Endometrial microvascular endothelial cells (primary cell): ENCODE results near the gene FAM219A. TPM values are rescaled to one million over a fixed set of nuclear protein-coding genes. Genes with fewer than 3 reads are reported as not detected.

Experiments
- in situ Hi-C: cut with HindIII; loops from 2 replicates; pipeline ENCODE4 v1.10.0; 2017; ENCODE audit warnings: low sequenced_read_pairs, low pct_unique_long_range_greater_than_20kb; ENCODE audit errors: inconsistent ontology term
- total RNA-seq: library from RNA; depleted of rRNA; stranded (reverse); fragments of >200 nt; gene quantifications from one replicate; pipeline ENCODE4 v1.2.3, GENCODE V29; 2015; ENCODE audit errors: inconsistent ontology term

FAM219A gene
- total RNA-seq, 1 donor from 2014 or later, result 22.7 TPM

DNA sequence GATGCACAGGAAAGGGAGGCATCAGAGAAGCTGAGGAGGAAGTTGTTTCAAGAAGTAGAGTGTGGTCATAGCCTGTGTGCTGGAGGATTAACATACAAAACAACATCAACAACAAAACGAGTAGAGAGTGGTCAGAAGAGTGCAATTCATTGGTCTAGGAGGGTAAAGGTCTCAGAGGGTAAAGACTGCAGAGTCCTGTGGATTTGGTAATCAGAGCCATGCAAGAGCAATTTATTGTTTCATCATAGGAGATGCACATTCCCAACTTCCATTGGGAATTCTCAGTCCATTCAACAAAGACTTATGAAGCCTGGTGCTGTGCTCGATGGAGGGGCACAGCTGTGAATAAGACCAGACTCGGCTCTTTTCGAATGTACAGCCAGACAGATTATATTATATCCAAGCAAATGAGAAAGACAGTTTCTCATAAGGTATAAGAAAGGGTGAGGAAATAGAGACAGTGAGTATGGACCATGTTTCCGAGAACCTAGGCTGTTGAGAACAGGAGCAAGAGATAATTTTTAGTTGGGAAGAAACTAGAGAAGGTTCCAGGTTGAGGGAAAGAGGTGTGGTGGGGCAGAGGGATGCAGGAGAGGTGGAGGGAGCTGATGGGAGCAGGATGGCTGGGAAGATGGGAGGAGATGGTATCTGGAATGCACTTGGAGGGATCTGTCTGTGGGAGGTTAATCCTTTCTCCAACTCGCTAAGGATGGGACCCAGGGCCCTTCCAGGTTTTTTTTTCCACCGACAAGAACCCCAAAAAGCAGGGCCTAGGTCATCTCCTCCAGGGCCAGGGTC lies 73.8 kb downstream of the FAM219A start:
- in situ Hi-C loops, result no loop called here

DNA sequence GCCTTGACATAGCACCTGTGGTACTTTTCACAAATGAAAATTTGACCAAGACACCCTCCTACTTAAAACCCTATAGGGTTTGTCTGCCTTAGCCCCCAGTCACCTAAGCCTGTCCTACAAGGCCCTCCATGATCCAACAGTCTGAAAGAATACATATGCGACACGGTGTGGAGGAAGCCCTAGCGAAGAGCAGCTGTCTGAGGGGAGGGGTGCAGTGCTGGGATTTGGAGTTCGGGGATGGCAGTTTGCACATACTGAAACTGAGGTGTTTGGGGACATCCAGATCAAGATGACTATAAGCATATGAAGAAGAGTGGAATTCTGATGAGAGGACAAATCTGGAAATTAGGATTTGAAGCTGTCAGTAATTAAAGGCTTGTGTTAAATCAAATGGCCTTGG lies 74.5 kb downstream of the FAM219A start:
- in situ Hi-C loops, result no loop called here

DNA sequence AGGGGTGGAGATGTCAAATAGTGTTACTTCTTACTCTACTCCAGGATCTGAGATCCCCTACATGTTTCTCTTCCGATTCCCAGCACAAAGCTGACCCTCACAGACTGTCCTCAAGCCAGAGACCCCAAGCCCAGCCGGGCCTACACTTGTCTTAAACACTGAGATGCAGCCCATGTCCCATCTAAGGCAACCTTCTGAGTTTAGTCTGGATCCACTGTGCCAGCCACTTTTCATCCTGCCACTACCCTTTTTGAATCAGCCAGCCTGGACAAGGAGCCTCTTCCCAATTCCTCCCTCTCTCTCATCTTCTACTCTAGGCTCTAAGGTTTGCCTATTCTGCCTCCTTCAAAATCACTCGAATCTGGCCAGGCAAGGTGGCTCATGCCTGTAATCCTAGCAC lies 75.5 kb downstream of the FAM219A start:
- in situ Hi-C loops, result no loop called here

DNA sequence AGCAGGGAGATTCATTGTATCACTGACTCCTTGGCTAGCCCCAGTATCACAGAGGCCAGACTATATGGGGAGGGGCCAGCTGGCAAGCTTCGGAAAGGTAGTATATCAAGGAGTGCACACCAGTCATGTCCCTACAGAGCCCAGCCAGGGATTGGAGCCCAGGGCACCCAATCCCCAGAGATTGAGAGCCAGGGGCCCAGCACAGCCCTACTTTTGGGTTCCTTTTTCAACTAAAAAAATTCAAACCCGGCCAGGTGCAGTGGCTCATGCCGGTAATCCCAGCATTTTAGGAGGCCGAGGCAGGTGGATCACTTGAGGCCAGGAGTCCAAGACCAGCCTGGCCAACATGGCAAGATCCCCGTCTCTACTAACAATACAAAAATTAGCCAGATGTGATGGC lies 76.3 kb downstream of the FAM219A start:
- in situ Hi-C loops, result no loop called here

DNA sequence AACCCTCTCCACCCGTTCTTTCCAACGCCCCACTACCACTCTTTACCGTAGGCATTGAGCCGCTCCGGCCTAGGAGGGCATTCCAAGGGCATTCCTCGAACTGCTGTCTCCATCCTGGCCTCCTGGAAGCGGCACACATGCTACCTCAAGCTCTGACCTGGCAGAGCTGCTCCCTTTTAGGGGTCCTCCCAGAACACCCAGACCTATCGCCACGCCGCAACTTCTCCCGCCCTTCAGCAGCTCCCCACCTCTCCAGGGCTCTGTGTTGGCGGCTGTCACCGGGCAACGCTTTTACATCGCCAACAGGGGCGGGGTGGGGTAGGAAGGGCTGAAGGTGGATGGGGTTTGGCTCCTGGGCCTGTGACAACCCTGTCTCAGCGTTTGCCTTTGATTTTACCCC lies 77.0 kb downstream of the FAM219A start:
- in situ Hi-C loops, result no loop called here

DNA sequence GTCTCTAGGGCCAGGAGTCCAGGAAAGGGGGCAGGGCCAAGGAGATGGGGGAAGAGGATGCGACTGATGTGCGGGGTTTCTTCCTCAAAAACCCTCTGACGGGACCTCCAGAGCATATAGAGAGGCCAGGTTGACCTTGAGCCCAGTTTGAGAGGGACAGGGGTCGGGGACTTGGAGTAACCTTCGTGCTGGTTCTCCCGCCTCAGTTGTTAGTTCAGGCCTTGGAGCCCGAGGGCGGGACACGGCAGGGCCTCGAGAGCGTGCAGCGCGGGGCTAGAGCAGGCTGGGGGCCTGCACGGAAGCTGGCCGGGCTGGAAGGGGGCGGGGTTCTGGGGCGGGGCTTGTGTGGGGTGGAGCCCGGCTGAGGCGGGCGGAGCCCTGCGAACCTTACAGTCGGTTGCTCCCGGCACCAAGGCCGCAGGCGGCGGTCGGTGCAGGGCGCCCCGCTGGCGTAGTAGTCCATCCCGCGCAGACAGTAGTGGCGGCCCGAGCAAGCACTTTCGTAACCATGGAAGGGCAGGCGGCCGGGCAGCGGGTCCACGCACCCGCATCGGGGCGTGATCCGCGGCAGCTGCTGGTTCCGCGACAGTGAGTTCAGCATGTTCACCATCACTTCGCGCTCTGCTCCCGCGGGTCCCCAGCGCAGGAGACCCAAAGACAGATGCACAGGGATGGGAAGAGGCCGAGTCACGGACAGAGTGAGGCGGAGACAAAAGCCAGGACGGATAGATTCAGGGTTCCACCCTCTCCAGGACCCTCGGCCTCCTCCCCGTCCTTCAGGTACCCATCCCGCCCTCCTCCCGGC lies 77.7 kb downstream of the FAM219A start:
- in situ Hi-C loops, result no loop called here

DNA sequence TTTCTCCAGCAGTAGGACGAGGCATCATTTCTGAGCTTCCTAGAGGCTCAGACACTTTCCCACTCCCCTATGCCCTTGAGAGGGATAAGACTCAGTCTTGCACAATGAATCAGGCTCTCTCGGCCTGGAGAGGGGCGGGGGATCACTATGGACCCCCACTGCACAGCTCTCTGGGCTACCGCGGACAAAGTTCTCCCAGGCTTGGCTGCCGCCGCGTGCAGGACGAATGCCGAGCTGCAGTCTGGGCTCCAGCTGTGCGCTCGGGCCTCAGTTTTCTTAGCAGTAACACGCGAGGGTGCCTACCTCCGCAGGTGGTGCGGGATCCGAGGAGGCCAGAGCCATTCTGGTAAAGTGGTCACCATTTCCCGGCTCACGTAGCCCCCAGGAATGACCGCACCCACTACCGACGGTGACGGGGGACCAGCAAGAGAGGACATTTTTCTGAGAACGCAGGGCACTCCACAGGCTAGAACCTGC lies 78.3 kb downstream of the FAM219A start:
- in situ Hi-C loops, result no loop called here

DNA sequence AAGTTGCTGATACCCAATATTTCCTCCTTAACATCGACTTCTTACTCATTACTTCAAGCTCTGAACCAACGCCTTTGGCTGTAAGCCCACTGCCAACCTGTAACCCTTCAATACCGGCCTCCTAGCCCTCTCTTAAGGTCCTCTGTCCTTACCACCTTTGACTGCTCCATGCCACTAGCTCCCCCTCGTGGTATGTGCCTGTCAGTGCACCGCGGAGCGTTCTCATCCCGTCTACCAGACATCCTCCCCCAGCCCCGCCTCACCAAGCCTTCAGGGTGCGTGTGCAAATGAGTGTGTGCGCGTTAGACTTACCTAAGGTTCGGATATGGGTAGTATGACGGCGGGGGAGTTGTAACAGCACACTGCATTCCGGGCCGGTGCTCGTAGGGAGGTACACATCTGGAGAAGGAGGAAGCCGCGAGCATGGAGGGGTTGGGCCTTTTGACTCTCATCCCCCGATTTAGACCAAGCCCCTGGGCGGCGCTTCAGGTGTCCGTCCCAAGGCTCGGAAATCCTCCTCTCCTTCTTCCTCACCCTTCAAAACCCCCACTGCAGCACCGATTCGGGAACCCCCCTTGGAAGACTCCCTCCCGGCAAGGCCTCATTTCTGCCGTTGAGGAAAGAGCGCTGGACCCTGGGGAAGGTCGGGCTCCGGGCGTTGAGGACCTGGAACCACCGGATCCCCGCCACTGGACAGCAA lies 78.9 kb downstream of the FAM219A start:
- in situ Hi-C loops, result no loop called here

DNA sequence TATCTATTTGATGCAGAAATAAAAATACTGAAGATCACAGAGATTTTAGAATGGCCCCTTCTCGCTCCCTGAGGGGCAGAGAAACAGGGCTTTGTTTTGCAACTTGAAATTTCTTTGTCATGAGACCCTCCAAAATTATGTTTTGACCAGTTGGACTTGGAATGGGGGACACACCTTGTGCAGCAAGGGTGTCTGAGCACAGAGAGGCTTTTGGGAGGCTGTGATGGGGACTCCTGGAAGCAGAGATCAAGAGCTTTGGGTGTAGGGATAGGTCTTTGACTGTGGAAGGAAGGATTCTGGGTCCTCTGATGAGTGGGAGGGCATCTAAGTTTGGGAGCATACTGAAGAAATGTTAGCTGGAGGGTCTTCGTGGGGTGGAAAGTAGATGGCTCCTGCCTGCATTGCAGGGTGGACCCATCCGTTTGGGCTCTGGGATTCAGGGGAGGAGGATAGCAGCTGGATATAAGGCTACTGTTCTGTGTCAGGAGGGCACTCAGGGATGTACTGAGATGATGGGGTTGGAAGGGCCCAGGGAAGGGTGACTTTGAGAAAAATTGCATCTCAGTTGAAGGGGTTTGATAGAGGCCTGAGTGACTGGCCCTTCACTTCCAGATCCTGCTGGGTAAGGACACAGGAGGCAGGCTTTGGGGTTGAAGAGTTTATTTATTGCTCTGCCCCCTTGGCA lies 79.9 kb downstream of the FAM219A start:
- in situ Hi-C loops, result no loop called here

DNA sequence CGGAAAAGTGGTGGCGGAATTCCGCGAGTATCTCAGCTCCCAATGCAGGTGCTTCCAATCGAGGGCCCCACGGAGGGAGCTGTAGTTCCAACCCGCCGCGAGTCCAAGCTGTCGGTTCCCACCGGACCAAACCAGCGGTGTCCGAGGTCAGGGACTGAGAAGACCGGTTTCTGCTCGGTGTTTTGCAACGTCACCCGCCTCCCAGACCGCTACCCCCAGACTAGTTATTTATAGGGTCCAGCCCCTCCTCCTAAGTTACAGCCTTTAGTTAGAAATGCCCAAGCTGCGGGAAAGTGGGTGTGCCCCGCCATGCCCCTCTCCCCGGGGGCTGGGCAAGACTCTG lies 81.0 kb downstream of the FAM219A start:
- in situ Hi-C loops, result no loop called here

DNA sequence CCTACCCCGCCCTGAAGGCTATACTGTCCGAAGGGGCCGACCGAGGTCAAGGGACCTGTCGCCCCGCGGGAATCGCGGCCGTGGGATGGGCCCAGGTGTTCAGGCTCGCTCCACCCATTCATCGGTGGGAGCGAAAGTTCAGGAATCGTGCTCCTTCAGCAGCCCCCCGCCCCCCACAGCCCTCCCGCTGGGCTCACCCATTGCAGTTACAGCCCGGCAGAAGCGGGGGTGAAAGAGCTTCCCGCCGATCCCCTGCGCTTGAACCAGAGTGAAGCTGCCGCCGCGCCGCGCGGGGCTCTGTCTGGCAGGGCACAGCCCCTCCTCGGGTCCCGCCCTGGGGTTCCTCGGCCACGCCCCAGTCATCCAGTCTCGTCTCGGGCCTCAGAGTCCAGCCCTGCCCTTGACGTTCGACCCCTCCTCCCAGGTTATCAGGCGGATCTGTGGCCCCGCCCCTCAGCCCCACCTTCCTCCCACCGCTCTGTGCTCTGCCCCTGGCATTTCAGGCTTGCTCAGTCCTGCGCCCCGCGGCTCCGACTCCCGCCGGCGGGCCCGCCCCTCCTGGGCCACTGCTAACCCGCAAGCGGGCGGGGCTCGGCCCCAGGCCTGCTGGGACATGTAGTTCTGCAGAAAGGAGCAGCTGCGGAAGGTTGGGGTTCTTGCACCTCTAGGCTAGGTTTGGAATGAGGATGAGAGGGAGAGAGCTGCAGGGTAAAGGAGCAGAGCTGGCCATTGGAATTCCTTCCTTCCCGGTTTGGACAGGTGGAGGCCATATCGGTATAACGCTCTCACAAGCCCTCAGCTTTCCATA lies 81.6 kb downstream of the FAM219A start, which contains the start of gene MYORG:
TSS of gene MYORG (minus strand) at position 303 of the 808 bp plus-strand sequence. CDS start 3,955 bp downstream, outside the sequence.
- in situ Hi-C loops, result no loop called here

DNA sequence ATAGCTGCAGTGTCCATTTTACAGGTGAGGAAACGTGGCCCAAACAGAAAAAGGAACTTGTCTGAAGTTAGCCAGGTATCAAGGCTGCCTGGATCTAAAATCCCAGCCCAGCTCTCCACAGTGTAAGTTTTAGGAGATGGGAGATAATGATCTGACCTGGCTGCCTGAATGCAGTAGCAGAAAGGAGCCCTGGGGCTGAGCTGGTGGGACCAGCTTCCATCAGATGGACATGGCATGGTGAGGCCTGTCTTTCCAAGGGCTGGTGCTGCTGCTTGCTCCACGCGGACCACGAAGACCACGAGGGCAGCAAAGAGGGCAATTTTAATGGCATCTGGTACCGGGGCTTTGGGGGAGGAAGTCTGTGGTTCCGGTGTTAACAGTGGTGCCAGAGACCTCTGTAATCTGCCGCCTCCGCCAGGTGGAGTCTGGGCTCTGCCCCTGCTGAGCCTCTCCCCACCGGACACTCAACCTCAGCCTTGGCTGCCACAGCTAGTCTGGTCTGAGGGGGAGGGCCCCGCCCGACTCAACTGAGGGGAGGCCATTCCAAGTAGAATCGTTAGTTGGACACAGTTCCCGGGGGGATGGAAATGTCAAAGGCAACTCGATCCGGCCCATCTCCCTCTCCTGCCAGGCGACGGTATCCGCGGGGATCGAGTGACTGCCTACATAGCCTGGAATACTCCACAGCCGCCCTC lies 82.3 kb downstream of the FAM219A start:
- in situ Hi-C loops, result no loop called here

DNA sequence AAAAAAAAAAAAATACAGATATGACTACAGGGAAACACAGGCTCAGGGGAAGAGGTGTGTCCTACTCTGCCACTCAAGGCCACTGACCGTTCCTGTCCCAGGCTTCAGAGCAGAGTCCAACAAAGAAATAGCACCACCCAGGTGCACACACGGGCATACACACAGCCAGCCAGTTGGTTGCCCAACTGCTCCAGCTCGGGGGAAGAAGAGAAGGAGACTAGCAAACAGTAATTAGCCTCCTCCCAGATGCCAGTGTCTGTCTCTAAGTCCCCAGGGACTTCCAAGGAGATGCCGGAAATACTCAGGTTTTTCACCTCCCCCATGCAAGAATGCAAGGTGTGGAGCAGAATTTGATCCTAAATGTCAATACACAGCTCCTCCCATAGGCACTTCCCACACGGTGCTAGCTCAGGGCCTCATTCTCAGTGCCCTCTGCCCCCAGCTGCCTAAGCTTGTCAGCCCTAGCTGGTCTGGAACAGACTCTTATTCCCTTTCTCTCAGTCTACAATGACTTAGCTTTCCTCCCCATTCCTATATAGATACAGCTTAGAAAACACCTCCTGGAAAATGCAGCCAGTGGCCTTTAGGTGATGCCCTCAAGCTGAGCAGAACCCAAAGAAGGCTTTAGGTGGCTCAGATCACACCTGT lies 83.3 kb downstream of the FAM219A start:
- in situ Hi-C loops, result no loop called here

DNA sequence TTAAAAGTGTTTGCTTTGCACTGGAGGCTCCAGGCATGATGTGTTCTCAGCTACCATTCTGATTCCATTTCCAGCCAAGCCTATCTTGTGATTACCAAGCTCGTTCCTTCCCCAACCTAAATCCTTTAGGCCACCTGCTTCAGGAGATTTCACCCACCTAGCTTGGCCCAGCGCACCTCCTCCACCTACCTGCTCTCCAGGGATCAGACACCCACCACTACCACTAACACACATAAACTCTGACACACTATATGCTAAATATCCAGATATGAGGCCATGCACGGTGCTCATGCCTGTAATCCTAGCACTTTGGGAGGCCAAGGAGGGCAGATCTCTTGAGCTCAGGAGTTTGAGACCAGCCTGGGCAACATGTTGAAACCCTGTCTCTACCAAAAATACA lies 84.0 kb downstream of the FAM219A start:
- in situ Hi-C loops, result no loop called here

DNA sequence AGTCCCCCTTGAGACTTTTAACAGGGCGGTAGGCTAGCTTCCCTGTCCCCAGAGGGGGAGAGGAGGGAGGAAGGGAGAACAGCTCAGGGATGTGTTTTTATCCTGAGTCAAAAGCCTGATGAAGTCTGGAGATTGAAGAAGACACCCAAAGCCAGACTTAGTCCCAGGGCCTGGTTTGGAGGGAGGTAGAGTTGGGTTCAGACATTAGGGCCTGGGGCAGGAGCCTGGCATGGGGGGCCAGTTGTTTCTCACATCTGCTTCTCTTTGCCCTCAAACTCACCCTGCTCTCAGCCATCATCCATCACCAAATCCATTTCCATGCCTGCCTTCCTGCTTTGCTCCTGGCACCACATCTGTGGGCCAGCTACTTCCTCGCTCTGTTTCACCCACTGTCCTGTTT lies 84.6 kb downstream of the FAM219A start:
- in situ Hi-C loops, result no loop called here

DNA sequence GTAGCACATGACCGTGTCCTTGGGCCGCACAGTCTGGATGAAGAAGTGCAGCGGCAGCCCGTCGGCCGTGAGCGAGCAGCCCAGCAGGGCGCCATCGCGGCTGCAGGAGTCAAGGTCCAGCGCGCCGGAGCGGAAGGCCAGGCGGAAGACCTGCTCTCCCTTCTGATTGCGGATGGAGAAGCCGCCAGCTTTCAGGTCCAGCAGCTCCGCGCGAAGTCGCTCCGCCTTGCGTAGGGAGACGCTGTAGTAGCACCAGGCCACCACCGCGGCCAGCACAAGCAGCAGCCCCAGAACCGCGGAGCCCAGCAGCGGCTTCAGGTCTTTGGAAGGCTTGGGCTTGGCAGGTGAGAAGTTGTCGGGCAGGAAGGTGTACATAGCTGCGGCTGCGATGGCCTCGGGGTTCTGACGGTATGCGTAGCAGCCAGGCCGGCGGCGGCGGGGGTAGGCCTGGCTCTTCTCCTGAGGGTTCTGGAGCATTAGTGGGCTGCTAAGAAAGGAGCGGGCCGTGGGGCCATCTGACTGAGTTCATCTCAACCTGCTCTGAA lies 85.8 kb downstream of the FAM219A start:
- in situ Hi-C loops, result no loop called here

DNA sequence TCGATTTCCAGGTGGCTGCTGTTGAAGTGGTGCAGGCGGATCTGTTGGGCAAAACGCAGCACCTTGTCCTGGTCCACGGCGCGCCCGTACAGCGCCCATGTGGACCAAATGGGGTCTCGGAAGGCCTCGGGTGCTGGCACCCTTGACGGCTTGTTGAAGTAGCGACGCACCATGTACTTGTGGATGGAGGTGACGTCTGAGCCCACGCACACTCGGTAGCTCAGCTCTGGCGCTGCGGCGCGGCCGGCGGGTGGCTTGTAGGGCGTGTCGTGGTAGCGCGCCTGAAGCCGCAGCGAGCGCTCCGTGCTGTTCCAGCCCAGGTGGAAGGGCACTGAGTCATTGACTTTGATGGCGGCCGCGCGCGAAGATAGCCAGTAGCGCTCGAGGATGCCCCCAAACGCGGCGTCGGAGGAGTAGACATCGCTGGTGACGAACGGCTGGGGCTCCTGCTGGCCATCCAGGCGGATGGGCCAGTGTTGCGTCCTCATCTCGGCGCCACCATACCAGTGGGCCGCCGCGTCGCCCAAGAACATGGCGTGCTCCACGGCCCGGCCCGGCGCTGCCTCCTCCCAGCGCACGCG lies 86.4 kb downstream of the FAM219A start:
- in situ Hi-C loops, result no loop called here
